Uterus (tissue), 2 donors: ENCODE results near the gene RPTN.

Experiments
- POLR2A ChIP-seq, 2 donors: fragments of 450-650 bp; IDR thresholded peaks; one replicate each; pipeline ENCODE4 v1.6.1; 2016; ENCODE audit warnings: antibody characterized with exemption in 2 of 2, mild to moderate bottlenecking in 1 of 2, moderate library complexity in 1 of 2
- TF ChIP-seq, protein P1 (sequence below), 4 experiments: fragments of 200-600 bp in 2 of 4; fragments of 450-650 bp in 2 of 4; sonication (generic) in 2 of 4; IDR thresholded peaks; one replicate each; pipeline ENCODE4 v1.5.1; 2016 to 2019; ENCODE audit warnings: antibody characterized with exemption in 4 of 4, mild to moderate bottlenecking in 2 of 4, moderate library complexity in 1 of 4

DNA sequence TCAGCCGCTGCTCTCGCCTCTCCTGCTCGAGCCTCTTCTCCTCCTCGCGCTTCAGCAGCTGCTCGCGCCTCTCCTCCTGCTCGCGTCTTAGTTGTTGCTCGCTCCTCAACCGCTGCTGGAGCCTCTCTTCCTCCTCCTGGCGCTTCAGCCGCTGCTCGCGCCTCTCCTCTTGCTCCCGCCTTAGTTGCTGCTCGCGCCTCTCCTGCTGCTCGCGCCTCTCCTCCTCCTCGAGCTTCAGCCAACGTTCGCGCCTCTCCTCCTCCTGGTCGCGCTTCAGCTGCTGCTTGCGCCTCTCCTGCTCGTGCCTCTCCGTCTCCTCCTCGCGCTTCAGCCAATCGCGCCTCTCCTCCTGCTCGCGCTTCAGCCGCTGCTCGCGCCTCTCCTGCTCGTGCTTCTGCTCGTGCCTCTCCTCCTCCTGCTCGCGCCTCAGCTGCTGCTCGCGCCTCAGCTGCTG is 47.5 kb downstream of the RPTN start:
- TF ChIP-seq, protein P1, sequence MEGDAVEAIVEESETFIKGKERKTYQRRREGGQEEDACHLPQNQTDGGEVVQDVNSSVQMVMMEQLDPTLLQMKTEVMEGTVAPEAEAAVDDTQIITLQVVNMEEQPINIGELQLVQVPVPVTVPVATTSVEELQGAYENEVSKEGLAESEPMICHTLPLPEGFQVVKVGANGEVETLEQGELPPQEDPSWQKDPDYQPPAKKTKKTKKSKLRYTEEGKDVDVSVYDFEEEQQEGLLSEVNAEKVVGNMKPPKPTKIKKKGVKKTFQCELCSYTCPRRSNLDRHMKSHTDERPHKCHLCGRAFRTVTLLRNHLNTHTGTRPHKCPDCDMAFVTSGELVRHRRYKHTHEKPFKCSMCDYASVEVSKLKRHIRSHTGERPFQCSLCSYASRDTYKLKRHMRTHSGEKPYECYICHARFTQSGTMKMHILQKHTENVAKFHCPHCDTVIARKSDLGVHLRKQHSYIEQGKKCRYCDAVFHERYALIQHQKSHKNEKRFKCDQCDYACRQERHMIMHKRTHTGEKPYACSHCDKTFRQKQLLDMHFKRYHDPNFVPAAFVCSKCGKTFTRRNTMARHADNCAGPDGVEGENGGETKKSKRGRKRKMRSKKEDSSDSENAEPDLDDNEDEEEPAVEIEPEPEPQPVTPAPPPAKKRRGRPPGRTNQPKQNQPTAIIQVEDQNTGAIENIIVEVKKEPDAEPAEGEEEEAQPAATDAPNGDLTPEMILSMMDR (IDR thresholded peaks at IDR 0.05), result no peak
- no peak for TF ChIP-seq POLR2A (IDR thresholded peaks at IDR 0.05)
